Endothelial cell of umbilical vein (primary cell): ENCODE data around the gene TCF7.
A peak's percentile ranks its signal among the peaks of the same experiment; 100 is the strongest.

Experiments used
- CTCF ChIP-seq, 2 donors: IDR thresholded peaks; 1 replicate in 1 of 2; 2 replicates in 1 of 2; pipeline ENCODE4 v1.5.1; 2011; ENCODE audit warnings: low read length in 2 of 2, mild to moderate bottlenecking in 2 of 2, moderate library complexity in 2 of 2, control low read depth in 1 of 2, inconsistent platforms in 1 of 2, low read depth in 1 of 2; ENCODE audit not compliant: insufficient read depth in 1 of 2; ENCODE audit errors: extremely low read depth in 1 of 2
- MAX ChIP-seq: IDR thresholded peaks from 2 replicates; pipeline ENCODE4 v1.6.1; 2011; ENCODE audit not compliant: insufficient read depth, insufficient read length
- POLR2A ChIP-seq: IDR thresholded peaks from 2 replicates; pipeline ENCODE4 v1.6.1; 2012; ENCODE audit warnings: low read depth, mild to moderate bottlenecking, control low read depth, low read length
- POLR2AphosphoS5 ChIP-seq: IDR thresholded peaks from 2 replicates; pipeline ENCODE4 v1.6.1; 2012; ENCODE audit warnings: low read depth, mild to moderate bottlenecking, control low read depth, low read length, moderate library complexity; ENCODE audit not compliant: insufficient read depth

GRCh38 chr5:134184155-134185135 is 70.0 kb downstream of the TCF7 start:
- TF ChIP-seq CTCF (IDR thresholded peaks at IDR 0.05; ENCODE audit: extremely low read depth in 1 of 2, insufficient read depth in 1 of 2, low read depth in 1 of 2, low read length in 2 of 2) (peak; percentile 76 to 94), POLR2AphosphoS5 (no peak), POLR2A (no peak), MAX (no peak)
